Activated naive CD4-positive, alpha-beta T cell (primary cell): ENCODE measurements around the gene CCDC87.
"Not testable (repeated sequence)": the region's sequence is repeated elsewhere in the genome, so short reads cannot be mapped to it uniquely, and the experiment has no call there.

Experiments
- DNase-seq, 4 experiments: peaks; one replicate each; lab custom pipeline; 2025; lab: John Stamatoyannopoulos, UW

Gene CCDC87, protein sequence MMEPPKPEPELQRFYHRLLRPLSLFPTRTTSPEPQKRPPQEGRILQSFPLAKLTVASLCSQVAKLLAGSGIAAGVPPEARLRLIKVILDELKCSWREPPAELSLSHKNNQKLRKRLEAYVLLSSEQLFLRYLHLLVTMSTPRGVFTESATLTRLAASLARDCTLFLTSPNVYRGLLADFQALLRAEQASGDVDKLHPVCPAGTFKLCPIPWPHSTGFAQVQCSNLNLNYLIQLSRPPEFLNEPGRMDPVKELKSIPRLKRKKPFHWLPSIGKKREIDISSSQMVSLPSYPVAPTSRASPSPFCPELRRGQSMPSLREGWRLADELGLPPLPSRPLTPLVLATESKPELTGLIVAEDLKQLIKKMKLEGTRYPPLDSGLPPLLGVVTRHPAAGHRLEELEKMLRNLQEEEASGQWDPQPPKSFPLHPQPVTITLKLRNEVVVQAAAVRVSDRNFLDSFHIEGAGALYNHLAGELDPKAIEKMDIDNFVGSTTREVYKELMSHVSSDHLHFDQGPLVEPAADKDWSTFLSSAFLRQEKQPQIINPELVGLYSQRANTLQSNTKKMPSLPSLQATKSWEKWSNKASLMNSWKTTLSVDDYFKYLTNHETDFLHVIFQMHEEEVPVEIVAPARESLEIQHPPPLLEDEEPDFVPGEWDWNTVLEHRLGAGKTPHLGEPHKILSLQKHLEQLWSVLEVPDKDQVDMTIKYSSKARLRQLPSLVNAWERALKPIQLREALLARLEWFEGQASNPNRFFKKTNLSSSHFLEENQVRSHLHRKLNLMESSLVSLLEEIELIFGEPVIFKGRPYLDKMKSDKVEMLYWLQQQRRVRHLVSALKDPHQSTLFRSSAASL

GRCh38 chr11:66592457-66593302, at the start of gene CCDC87, which contains the start of gene CCS:
CCDC87 (minus strand) TSS chr11:66593063; CDS start chr11:66593015, 48 bp downstream.
CCS (plus strand) TSS chr11:66593185; CDS start chr11:66593262, 77 bp downstream.
- DNase-seq: peak; percentile 90 to 98 (median 98)

GRCh38 chr11:66641834-66642233, 49.0 kb upstream of the CCDC87 start:
- no peak for DNase-seq

GRCh38 chr11:66639814-66640340, 47.0 kb upstream of the CCDC87 start:
- not testable (repeated sequence) for DNase-seq

- DNase-seq: peak in 2 of 4 experiments; percentile 23 to 42
Observed at GRCh38 chr11:66639066-66639813, 46.4 kb upstream of the CCDC87 start.

DNA sequence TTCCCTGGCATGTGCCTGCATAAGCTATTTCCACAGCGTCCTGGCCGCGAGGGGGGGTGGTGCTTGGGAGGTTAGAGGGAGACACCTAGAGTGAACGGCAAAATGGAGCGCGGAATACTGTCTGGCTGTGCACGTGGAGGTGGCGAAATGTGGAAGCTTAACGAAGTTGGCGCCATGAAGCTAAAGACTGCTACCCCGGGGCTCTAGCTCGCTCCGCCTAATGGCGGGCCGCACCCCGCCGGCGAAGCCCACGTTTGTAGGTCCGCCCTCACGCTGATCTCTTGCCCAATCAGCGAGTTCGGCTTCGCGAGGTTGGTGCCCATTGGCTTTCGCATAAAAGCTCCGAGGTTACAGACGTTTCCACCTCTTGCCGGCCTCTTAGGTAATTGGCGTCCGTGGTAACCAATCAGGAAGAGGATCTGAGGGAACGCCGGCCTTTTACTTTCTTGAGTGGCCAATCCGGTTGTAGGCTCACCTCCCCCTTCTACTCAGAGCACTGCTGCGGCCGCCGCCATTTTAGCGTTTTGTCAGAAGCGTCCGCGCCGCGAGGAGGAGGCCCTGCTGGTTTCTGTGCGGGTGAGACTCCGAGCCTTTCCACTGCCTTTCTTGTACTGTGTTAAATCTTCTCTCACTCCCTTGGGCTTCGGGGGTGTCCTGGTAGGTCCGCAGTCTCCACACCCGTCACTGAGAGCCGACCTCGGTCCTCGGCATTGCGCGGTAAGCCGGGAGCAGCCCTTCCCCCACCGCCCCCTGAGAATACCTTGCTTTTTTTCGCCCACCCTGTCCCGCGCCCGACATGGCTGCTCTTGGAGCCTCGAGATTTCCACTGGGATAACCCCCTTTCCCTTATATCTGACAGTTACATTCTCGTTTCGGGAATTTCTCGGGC, 45.6 kb upstream of the CCDC87 start, which contains the start of gene RBM4:
Gene RBM4 (plus strand): TSS at position 527 of the 889 bp plus-strand sequence. CDS start 1,009 bp downstream, outside the sequence.
- DNase-seq: peak; percentile 78 to 91 (median 90)

GRCh38 chr11:66637557-66638176, 44.8 kb upstream of the CCDC87 start:
- no peak for DNase-seq

DNA sequence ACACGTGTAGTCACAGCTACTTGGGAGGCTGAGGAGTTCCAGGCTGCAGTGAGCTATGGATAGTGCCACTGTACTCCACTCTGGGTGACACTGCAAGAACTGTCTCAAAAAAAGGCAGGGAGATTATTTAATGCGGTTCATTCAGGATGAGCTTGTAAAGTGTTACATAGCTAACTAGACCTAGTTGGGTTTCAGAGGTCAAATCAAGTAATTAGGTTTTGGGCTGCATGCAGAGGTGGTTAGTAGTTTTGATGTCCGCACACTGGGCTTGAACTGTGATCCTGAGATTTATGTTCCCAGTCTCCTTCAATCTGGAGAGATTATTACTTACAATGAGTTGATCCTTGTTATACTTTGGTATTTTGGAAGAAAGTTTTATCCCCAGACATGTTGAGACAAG, 43.5 kb upstream of the CCDC87 start:
- DNase-seq: no peak

DNA sequence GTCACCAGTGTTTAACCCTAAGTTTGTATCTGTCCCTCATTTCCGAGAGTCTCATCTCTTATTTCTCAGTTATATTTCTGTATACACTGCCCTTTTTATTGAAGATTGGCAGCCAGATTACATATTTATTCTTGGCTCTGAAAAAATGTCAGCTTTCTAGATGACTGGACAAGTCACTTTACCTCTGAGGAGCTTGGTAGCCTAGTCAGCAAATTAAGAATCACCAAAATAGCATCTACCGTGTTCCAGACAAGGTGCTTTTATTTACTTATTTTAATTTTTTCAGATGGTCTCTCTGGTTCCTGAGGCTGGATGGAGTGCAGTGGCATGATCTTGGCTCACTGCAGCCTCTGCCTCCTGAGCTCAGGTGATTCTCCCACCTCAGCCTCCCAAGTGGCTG, 40.1 kb upstream of the CCDC87 start:
- DNase-seq: no peak

GRCh38 chr11:66631883-66632282, 39.0 kb upstream of the CCDC87 start:
- no peak for DNase-seq

DNA sequence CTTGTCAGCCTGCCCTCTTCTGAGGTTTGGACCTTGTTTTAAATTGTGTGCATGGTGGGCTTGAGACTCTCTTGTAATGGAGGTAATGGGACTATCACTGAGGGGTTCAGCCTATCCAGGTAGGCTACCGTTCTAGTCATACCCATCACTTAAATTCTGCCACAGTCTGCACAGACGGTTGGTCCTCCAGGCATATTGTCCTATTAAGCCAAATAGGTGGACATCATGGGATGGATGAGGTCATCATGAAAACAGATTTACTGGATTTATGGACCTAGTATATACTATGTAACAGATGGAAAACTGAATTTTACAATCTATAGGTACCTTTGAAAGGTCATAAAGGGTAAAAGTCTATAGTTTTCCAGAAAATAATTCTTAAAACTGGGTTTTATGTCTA, 36.5 kb upstream of the CCDC87 start:
- DNase-seq: no peak

DNA sequence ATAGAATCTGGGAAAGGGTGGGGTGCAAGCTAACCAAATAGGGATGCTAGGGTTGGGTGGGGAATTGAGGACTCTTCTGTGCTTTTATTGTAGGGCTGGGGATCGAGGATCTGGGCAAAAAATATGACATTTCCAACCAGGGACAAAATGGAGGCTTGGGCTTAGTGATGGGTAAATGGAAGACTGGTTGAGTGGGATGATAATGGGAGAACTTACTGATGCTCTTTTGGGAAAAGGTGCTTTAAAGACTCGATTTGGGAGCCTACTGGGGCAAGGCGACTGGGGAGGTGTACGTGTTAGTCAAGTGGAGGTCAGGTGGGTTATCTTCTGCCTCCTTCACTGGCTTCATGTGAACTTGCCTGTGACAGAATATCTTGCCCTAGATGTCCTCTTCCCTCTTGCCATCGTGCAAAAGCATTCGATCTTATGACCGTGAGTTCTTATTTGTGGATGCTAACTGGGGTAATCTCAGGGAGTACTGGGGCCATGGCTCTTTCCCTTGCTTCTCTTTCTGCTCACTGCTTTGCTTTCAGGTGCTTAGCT, 35.3 kb upstream of the CCDC87 start:
- DNase-seq: no peak

DNA sequence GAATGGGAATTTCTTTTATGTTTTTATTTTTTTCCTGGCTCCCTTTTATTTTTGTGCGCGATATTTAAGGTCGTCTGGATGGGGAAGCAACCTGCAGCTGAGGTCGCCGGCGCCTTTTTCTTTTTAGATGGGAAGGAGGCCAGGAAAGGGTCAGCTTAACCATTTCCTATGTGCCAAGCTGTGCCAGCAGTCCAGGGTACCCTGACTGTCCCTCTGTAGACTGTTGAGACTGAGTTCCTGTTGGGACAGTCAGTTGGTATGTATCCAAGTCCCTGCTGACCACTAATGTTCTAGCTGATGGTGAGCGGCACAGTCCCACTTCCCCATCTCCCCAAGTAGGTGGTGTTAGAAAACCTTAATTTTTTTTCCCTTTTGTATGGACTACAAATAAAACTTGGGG, 34.1 kb upstream of the CCDC87 start:
- no peak for DNase-seq

DNA sequence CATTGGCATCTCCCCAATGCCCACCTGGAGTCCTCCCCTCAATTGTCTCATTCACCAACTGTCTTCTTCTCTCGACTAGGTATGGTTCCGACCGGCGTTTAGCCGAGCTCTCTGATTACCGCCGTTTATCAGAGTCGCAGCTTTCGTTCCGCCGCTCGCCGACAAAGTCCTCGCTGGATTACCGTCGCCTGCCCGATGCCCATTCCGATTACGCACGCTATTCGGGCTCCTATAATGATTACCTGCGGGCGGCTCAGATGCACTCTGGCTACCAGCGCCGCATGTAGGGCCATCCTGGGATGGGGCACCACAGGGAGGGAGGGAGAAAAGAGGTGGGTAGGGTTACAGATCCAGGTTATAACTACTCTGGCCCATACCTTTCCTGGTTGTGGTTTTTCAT, 33.5 kb upstream of the CCDC87 start:
- DNase-seq: no peak

DNA sequence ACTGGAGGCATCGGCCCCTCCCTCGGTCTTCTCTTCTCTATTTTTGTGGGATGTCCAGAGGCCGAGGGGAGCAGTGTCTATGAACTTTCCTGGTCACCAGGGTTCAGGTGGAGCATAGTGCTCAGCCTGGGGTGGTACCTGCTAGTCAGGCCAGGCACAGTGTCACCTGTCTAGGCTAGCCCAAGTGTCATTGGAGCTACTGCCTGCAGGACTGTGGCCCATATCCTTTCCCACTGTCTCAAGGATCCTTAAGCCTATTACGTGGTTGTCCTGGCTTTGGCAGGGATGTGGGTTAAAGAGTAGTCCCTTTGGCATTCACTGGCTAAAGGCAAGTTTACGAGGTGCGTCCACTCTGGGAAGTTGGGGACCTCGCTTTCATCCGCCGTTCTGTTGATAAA, 32.9 kb upstream of the CCDC87 start:
- DNase-seq: no peak

GRCh38 chr11:66625041-66625751, 32.3 kb upstream of the CCDC87 start:
- DNase-seq: no peak

DNA sequence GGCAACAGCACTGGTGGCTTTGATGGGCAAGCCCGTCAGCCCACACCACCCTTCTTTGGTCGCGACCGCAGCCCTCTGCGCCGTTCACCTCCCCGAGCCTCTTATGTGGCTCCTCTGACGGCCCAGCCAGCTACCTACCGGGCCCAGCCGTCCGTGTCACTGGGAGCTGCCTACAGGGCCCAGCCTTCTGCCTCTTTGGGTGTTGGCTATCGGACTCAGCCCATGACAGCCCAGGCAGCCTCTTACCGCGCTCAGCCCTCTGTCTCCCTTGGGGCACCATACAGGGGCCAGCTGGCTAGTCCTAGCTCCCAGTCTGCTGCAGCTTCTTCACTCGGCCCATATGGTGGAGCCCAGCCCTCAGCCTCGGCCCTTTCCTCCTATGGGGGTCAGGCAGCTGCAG, 31.6 kb upstream of the CCDC87 start:
- DNase-seq: no peak

DNA sequence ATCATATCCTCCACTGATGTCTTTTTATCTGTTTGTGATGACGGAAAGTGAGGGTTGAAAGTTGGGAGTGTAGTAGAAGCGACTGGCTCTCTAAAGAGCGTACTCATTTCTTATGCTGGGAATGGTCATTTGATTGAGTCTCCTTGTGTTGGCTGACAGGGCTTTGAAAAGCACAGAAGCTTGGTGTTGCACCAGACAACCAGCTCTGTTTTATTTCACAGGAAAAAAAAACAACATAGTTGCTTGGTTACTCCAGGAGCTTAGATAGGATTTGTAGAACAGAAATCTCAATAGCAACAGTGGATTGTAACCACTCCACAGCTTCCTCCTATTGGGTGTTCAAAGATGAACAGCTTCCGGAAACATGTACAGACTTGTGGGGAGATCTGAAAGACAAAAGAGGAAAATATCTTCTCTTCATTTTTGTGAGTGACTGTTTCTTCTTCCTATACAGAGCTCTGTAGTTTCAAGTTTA, 26.3 kb upstream of the CCDC87 start:
- no peak for DNase-seq

GRCh38 chr11:66617155-66617834, 24.4 kb upstream of the CCDC87 start:
- no peak for DNase-seq
